GM21576 (cell line): ENCODE data around the gene LSM7.
"Not testable (repeated sequence)": the region's sequence is repeated elsewhere in the genome, so short reads cannot be mapped to it uniquely, and the experiment has no call there.

ENCODE experiments used
- ATAC-seq: cut with Tn5 transposase; IDR thresholded peaks from one replicate; pipeline ENCODE4 v1.9.1; 2021; ENCODE audit warnings: mild to moderate bottlenecking, moderate library complexity; ENCODE audit not compliant: unreplicated experiment

The LSM7 gene

GRCh38 chr19:2355168-2356035, 27.0 kb upstream of the LSM7 start:
- no peak for ATAC-seq

- ATAC-seq: no peak
Observed at GRCh38 chr19:2354670-2355069, 26.3 kb upstream of the LSM7 start.

- ATAC-seq: no peak
Observed at GRCh38 chr19:2353887-2354592, 25.7 kb upstream of the LSM7 start.

GRCh38 chr19:2353159-2353886, 24.9 kb upstream of the LSM7 start:
- no peak for ATAC-seq

GRCh38 chr19:2352121-2352520, 23.7 kb upstream of the LSM7 start:
- no peak for ATAC-seq

GRCh38 chr19:2351591-2351990, 23.2 kb upstream of the LSM7 start:
- no peak for ATAC-seq

GRCh38 chr19:2350656-2351055, 22.3 kb upstream of the LSM7 start:
- ATAC-seq: no peak

- not testable (repeated sequence) for ATAC-seq
Observed at GRCh38 chr19:2349818-2350217, 21.4 kb upstream of the LSM7 start.

- no peak for ATAC-seq
Observed at GRCh38 chr19:2345794-2346663, 17.6 kb upstream of the LSM7 start.

GRCh38 chr19:2345076-2345475, 16.7 kb upstream of the LSM7 start:
- no peak for ATAC-seq

- ATAC-seq: no peak
Observed at GRCh38 chr19:2344381-2344870, 16.0 kb upstream of the LSM7 start.

- no peak for ATAC-seq
Observed at GRCh38 chr19:2343289-2343982, 15.1 kb upstream of the LSM7 start.

GRCh38 chr19:2342656-2343288, 14.4 kb upstream of the LSM7 start:
- ATAC-seq: no peak

GRCh38 chr19:2341982-2342381, 13.6 kb upstream of the LSM7 start:
- ATAC-seq: no peak

- ATAC-seq: no peak
Observed at GRCh38 chr19:2341244-2341751, 12.9 kb upstream of the LSM7 start.

- no peak for ATAC-seq
Observed at GRCh38 chr19:2340496-2341243, 12.3 kb upstream of the LSM7 start.

- no peak for ATAC-seq
Observed at GRCh38 chr19:2339644-2340310, 11.4 kb upstream of the LSM7 start.
